GM19240 (cell line): ENCODE data around the gene CDC23.
"Not testable (repeated sequence)": the region's sequence is repeated elsewhere in the genome, so short reads cannot be mapped to it uniquely, and the experiment has no call there.

ENCODE experiments used
- DNase-seq: peaks from one replicate; pipeline ENCODE4 v3.0.0; 2011; ENCODE audit warnings: low spot score; ENCODE audit not compliant: insufficient read length

Gene CDC23, protein sequence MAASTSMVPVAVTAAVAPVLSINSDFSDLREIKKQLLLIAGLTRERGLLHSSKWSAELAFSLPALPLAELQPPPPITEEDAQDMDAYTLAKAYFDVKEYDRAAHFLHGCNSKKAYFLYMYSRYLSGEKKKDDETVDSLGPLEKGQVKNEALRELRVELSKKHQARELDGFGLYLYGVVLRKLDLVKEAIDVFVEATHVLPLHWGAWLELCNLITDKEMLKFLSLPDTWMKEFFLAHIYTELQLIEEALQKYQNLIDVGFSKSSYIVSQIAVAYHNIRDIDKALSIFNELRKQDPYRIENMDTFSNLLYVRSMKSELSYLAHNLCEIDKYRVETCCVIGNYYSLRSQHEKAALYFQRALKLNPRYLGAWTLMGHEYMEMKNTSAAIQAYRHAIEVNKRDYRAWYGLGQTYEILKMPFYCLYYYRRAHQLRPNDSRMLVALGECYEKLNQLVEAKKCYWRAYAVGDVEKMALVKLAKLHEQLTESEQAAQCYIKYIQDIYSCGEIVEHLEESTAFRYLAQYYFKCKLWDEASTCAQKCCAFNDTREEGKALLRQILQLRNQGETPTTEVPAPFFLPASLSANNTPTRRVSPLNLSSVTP

DNA sequence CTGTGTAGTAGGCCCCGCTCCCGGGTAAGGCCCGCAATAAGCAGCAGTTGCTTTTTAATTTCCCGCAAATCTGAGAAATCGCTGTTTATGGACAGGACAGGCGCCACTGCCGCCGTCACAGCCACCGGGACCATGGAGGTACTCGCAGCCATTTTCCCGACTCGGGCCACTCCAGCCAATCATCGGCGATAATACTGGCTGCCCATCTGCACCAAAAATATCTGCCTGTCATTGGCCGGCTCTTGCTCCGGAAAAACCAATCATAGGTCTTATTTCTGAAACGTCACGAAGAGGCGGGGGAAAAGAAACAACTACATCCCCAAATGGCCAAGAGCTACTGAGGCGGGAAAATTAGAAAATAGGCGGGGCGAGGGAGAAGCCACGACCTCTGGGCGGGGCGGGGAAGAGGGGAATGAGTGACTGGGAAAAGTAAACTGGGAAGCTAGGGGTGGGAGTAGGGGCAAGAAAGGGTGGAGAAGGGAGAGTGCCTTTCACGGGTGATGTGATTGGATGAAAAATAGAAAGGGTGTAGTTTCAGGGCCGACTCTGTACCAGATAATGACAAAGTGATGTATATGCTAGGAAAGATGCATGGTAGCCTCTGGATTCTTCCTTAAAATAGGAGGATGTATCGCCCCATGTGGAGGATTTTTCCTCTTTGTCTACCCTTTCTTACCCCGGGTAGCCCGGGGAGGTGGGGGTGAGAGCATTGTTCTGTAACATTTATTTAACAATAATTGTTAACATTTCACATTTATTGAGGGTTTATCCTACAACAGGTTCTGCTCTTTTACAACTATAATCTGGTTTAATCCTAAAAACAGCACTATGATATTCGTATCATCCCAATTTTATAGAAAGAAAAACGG lies at the start of gene CDC23:
CDC23 (minus strand) TSS at position 163 of the 869 bp plus-strand sequence; CDS start at position 152, 11 bp downstream.
- peak; percentile 94 for DNase-seq

DNA sequence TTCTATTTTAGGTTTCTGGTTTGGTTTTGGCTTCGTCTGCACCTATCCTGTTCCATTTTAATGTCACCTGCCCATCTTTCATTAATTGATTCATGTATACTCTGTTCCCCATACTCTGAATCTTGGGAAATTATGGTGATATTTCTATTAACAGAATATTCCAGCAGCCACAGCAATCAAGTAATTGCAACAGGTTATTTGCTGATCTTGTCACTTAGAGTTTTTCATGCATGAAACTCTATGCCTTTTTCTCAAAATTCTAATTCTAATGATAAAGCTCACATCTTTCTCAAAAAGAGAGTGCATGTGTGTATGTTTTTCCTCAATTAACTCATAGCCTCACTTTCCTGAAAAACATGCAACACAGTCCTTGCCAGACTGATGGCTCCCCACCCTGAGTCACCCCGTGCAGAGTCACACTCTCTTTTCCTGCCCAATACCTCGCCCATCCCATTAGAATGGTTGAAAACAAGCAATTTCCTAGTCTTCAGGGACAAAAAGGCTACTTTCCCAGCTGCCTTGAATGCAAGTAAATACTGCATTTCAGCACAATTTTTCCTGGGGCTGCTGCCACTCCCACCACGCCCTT lies 45.7 kb upstream of the CDC23 start:
- no peak for DNase-seq

DNA sequence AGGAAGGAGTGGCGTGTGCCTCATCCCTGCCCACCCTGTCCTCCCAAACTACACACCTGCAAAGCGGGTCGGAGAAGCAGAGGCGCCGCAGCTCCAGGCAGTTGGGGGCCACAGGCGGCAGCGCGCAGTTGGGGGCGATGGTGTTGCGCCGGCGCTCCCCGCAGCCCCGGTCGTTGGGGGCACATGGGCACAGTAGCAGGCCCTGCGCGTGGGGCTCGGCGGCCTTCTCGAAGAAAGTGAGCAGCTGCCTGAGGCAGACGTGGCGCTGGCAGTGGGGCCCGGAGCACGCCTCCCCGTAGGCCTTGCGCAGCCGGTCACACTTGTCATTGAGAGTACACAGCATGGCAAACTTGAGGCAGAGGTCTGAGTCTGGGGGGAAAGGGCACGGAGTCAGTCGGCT lies 44.5 kb upstream of the CDC23 start:
- no peak for DNase-seq

DNA sequence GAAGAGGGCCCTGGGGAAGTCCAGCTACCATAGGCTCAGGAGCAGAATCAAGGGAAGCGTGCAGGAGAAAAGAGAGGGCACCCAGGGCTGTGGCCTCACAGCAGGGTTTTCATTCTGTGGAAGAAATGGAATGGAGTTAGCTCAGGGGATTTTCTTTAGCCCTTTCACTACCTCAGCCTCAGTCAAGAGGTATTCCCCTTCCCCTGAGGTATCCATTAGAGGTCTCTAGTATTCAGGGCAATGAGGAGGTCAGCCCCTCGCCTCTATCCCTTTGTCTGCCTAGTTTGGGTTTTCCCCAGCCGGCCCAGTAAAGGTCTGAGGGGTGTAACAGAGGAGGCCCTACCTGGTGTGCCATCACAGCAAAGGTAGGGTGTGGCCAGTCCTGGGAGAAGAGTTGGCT lies 39.8 kb upstream of the CDC23 start:
- DNase-seq: no peak

DNA sequence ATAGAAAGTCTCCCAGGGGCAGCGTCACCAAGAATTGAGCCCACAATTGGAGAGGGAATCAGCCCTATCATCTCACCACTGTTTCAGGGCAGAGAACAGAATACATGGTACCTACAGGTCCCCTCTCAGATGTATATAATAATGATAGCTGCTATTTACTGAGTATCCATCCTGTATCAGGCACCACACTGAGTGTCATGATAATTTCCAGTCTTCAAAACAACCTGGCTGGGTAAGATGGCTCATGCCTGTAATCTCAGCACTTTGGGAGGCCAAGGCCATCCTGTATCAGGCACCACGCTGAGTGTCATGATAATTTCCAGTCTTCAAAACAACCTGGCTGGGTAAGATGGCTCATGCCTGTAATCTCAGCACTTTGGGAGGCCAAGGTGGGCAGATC lies 34.7 kb upstream of the CDC23 start:
- DNase-seq: not testable (repeated sequence)

DNA sequence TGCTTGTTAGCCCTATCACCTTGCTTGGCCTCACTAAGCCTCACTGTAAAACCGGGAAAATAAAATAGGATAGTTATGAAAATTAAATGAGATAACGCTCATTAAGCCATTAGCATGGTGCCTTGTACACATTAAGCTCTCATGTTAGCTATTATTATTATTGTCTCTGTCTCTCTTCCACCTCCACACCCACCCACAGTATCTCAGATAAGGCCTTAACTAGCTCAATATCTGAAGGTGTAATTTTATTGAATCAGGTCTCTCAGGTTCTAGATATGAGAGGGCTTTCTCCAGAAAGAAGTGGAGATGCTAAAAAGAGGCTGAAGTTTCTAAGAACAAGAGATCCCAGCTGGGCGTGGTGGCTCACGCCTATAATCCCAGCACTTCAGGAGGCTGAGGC lies 33.7 kb upstream of the CDC23 start:
- no peak for DNase-seq

DNA sequence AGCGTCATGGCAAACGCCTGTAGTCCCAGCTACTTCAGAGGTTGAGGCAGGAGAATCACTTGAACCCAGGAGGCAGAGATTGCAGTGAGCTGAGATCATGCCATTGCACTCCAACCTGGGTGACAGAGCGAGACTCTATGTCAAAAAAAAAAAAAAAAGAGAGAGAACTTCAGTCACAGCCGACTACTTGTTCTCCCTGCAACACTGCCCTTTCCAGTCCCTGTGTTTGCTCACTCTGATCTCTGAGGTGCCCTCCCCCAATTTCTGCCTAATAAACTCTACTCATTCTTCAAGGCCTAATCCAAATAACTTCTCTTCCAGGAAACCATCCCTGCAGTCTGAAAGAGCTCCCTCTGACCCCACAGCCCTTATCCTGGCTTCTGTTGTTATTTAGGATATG lies 33.2 kb upstream of the CDC23 start:
- no peak for DNase-seq

DNA sequence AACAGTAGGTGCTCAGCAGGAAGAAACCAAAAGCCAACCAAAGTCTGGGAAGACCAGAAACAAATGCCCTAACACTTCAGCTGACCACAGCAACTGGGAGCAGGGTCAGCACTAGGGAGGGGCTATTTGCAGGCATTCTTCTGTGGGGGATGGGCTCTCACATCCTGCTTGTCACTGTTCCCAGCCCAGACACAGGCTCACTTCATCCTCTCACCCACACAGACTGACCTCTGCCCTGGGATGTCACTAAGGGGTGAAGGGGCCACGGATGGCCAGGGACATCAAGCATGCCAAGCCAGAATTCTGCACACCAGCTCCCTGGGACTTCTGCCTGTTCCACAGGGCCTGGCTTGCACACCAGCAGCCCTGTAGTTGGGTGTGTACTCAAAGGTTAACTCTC lies 32.6 kb upstream of the CDC23 start:
- DNase-seq: no peak

DNA sequence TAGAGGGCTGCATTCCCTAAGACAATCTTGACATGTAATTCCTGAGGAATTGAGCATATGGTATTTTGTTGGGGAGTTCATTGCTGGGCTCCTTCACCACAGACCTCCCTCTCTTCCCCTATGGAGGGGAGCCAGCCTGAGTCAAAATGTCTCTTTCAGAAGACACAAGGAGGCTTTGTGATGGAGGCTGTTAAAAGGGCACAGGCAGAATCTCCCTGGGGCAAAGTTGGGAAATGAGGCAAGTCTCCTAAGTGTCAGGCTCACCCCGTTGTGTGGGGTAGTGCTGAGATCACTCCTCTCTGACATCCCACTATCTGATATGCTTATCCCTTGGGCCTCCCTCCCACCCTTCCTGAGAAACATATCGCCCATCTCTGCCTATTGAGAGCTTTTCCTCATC lies 30.7 kb upstream of the CDC23 start:
- DNase-seq: no peak

DNA sequence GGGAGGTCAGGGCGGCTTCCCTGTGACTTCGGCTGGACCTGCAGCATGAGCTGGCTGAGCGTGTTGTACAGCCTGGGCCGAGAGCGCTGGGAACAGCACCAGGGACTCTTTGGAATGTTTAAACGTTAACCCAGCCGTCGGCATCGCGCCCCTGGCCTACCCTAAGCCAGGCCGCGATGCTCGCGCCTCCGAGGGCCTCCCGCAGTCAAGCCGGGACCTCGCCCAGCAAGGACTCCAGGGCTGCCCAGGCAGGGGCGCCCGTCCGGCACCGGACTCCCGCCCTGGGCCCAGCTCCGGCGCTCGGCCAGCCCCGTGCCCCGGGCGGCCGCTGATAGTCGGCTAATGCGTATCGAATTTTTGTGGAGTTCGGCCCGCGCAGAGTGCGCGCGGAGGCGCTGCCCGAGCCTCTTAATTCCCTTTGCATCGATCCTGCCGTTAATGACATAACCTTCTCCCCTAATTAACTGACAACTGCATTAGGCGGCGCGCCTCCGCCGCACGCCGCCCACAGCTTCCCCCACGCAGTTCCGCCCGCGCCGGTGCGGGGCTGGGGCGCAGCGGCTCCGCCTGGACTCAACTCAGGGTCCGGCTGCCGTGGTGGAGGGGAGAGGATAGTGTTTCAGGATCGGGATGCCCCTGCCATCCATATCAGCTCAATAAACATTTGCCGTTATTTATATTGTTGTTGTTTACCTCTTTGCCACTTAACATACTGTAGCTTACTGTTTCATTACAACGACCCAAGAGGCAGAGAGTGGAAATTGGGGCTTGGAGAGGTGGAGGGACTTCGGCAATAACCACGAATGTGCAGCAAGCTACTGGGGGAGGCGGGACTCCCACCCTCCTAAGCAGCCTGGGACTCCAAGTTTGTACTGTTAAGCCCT lies 28.8 kb upstream of the CDC23 start:
- DNase-seq: no peak

DNA sequence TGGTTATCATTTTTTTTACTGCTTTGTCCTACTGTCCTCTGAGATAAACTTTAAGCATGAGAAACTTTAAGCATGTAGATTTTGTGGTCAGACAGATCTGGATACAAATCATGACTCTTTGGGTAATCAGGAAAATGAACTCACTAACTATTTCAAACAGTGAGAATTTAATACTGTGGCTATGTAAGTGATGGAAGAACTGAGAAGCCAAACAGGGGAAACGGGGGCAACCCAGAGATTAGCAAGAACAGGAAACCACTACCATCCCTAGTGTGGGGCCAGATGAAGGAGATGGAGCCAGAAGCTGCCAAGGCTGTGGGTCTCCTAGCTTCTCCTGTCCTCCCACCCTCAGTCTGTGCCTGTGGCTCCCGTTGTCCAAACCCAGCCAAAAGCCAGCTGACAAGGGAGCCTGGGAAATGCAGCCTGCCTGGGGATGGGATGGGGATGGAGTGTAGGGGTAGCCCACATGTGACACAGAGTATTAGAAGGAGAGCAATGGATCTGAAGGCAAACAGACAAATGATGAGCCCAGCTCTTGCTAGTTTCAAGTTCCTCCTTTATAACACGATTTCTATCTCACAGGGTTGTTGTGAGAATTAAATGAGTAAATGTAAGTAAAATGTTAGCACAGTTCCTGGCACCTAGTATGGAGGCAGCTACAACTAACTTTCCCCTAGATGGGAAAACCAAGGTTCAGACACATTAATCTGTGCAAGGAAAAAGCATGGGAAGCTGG lies 27.7 kb upstream of the CDC23 start:
- DNase-seq: no peak

DNA sequence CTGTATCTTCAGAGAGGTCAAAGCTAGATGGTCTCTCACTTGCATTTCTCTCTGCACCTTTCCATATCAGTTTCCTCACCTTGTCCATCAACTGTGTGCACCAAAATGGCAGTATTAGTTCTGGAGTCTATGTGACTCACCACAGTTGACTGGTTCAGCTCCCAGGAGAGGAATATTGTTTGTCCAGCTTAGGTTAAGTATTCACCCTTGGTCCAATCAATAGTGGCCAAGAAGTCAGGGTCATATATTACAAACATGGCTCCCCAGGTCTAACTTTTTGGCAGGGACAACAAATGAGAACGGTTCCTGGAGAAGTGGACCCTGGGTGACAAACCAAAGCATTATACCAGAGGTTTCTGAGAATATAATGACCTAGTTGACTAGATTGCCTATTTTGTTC lies 24.9 kb upstream of the CDC23 start:
- no peak for DNase-seq

DNA sequence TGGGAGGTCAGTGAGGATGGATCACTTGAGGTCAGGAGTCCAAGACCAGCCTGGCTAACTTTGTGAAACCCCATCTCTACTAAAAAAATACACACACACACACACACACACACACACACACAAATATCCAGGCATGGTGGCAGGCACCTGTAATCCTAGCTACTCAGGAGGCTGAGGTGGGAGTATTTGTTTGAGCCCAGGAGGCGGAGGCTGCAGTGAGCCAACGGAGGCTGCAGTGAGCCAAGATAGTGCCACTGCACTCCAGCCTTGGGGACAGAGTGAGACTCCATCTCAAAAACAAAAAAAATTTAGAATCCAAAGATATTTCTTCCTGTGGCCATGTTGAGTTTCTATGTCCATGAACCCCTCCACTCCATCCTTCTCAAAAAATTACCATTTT lies 21.5 kb upstream of the CDC23 start:
- no peak for DNase-seq

DNA sequence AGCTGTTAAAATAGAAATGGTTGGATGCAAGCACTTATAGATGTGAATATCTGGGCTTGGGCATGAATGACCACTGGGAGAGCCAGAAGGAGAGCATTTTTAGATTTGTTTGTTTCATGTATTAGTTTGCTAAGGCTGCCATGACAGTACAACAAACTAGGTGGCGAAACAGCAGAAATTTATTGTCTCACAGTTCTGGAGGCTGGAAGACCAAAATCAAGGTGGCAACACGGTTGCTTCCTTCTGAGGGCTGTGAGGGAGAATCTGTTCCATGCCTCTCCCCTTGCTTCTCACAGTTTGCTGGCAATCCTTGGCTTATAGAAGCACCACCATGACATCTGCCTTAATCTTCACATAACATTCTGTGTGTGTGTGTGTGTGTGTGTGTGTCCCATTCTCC lies 20.2 kb upstream of the CDC23 start:
- no peak for DNase-seq

DNA sequence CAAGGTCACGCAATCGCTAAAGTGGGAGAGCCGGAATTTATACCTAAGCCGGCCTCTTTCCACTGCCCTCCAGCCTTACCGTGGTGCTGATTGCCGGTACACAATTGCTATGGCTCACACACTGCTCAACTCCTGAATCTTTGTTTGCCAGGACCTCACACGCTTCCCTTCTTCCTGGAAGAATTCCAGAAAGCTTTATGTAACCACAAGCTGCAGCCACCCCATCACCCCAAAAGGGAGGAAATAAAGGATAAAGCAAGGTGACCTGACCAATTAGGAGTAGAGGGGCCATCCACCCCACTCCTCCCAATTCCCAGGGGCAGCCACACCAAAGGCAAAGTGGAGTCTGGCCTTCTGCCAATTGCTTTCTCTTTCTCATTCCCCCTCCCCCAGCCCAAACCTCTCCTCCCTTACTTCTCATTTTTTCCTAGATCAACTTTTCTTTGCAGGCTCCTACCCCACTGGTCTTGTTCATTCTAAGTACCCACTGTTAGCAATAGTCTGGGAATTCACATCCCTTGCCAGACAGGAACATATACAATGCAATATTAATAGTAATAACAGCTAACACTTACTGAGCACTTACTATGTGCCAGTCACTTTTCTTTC lies 18.0 kb upstream of the CDC23 start:
- no peak for DNase-seq

DNA sequence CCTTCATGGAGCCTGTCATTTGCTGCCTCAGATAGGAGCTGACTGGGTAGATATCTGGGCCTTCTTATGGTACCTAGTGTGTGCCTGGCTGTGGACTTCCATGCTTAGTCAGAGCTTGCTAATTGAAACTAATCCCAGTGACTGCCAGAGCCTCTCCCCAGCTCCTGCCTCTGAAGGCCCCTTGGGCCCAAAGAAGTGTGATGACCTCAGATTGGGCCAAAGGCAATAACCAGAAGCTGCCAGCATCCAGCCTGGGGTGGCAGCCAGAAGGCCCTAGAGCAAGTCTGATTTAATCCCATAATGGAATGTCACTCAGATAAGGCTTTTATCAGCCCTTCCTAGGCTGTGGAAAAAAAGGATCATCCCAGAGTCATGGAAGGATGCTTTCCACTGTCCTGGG lies 17.1 kb upstream of the CDC23 start:
- DNase-seq: no peak

DNA sequence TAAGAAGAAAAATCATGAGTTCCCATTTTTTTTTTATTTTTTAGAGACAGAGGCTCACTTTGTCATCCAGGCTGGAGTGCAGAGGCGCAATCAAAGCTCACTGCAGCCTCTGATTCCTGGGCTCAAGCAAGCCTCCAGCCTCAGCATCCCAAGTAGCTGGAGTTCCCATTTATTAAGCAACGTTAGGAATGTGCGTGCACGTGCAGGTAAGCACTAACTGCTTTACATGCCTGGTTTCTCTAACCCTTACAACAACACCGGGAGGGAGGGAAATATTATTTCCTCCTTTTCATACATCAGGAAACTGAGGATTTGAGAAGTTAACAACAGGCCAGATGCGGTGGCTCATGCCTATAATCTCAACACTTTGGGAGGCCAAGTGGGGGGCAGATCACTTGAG lies 16.3 kb upstream of the CDC23 start:
- no peak for DNase-seq

DNA sequence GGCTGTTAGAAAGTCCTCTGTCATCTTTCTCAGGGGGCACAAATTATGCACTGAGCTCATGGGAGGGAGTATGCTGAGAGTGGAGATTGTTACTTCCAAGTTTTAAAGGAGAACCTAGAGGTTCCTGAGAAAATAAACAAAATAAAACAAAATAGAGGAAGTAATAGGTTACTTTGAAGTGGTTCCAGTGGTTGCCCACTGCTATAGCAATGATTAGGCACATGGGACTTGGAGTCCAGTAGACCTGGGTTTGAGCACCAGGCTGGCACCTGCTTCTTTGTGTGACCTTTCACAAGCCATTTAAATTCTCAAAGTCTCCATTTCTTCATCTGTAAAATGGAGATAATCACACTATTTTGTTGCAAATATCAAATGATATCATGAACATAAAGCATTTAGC lies 13.8 kb upstream of the CDC23 start:
- no peak for DNase-seq

DNA sequence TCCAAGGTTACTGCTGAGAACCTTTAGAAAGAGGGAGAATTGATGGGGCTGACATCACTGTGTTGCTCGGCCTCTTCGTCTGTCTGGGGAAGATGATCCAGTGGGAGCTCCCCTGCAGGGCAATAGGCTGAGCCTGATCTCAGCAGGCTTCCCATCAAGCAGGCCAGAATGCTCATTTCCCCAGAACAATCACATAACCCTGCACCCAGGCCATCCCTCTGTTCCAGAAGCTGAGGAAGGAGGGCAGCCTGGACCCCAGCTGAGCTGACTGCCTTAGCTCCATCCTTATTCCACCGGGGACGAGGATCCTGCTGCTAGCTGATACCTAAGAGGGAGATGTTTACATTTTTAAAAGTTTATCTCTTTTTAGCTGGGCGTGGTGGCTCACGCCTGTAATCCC lies 11.6 kb upstream of the CDC23 start:
- no peak for DNase-seq

DNA sequence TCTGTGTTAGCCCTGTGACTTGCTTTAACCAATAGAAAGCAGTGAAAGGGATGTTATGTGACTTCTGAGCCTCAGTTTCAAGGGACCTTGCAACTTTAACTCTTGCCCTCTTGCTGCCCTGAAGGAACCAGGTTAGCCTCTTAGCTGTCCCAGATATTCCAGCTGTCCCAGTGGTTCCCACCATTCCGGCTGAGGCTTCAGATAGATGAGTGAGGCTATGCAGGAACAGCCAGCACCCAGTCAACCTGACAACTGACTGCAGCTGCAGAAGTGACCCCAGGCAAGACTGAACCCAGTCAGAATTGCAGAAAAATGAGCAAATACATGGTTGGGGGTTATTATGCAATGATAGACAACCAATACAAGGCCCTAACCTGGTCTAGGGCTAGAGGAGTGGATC lies 10.4 kb upstream of the CDC23 start:
- DNase-seq: no peak
